ENCODE data around the gene TSPAN9.
A peak's percentile ranks its signal among the peaks of the same experiment; 100 is the strongest.

TSPAN9 gene

GRCh38 chr12:3295646-3296408, 218.6 kb downstream of the TSPAN9 start:
- peaks cover 15% of the 10 kb centered on the region for H3K27me3 Mint-ChIP-seq
- ATAC-seq (ENCODE audit: low read depth) (no peak), DNase-seq (ENCODE audit: low spot score in 2 of 2) (no peak)
- no peak overlapping the region for H3K27ac Mint-ChIP-seq
- H3K4me1 Mint-ChIP-seq, result peaks cover 12% of the 10 kb centered on the region
- H3K9me3 Mint-ChIP-seq, result no peaks in the 10 kb centered on the region
- H3K4me3 Mint-ChIP-seq, result no peak overlapping the region
- no peaks in the 10 kb centered on the region for H3K36me3 Mint-ChIP-seq

DNA sequence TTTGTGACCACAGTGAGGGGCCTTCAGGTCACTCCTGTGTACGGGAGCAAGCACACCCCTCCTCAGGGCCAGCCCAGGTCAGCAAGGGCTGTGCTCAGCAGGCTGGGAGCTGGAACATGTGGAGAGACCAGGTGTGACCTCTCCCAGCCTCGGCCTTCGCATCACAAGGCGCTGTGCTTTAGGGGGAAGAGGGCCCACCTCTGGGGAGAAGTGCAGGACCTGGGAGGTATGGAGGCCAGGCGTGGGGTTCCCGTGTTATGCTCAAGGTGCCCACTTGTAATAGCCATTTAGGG, 219.2 kb downstream of the TSPAN9 start:
- no peak for DNase-seq (ENCODE audit: low spot score in 2 of 2)
- no peaks in the 10 kb centered on the region for H3K36me3 Mint-ChIP-seq
- peaks cover 12% of the 10 kb centered on the region for H3K4me1 Mint-ChIP-seq
- H3K27me3 Mint-ChIP-seq, result peaks cover 15% of the 10 kb centered on the region
- no peak overlapping the region for H3K27ac Mint-ChIP-seq
- H3K9me3 Mint-ChIP-seq, result no peaks in the 10 kb centered on the region
- no peak overlapping the region for H3K4me3 Mint-ChIP-seq
- no peak for ATAC-seq (ENCODE audit: low read depth)

GRCh38 chr12:3298603-3299002, 221.4 kb downstream of the TSPAN9 start:
- H3K27ac Mint-ChIP-seq, result no peak overlapping the region
- no peaks in the 10 kb centered on the region for H3K36me3 Mint-ChIP-seq
- H3K27me3 Mint-ChIP-seq, result peaks cover 11% of the 10 kb centered on the region
- no peaks in the 10 kb centered on the region for H3K9me3 Mint-ChIP-seq
- ATAC-seq (ENCODE audit: low read depth) (no peak), DNase-seq (ENCODE audit: low spot score in 2 of 2) (no peak)
- H3K4me1 Mint-ChIP-seq, result peaks cover 12% of the 10 kb centered on the region
- no peak overlapping the region for H3K4me3 Mint-ChIP-seq

DNA sequence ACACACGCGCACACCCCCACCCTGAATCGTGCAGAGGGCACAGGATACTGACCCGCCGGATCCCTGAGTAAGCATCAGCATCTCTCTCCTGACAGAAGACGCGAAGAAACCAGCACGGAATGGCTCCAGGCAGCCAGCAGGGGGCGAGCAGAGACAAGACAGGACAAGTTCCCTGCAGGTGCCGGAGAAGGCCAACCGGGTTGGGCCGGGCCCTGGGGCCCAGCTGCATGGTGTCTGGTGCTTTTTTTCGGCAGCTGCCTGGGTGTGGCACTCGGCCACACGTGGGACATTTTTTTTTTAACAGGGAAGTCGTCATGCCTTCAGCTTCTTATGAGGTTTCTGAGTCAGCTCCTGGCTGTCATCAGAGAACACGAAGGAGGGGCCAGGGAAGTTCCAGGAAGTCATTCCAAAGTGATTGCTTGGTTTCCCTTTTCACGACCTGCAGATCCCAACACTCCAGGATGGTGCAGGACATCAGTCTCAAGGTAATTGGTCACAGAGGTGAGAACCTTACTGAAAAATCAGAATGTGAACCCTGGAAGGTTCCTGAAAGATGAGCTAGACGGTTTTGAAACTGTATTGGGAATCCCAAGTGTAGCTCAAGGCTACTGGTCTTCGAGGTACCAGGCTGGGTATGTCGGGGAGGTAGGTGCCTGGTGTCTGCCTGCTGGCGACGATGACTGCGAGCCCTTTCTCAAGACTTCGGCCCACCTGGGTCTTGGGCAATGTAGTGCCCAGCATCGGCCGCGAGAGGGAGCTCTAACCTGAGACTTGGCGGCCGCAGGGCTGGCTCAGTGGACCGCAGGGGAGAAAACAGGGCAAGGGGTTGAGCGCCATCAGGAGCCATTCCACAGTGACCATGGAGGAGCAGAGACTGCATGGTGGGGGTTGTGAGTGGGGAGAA, 223.0 kb downstream of the TSPAN9 start:
- H3K36me3 Mint-ChIP-seq, result no peaks in the 10 kb centered on the region
- H3K9me3 Mint-ChIP-seq, result no peaks in the 10 kb centered on the region
- H3K4me3 Mint-ChIP-seq, result peak overlapping the region; percentile 70
- peaks cover 15% of the 10 kb centered on the region for H3K27me3 Mint-ChIP-seq
- ATAC-seq (ENCODE audit: low read depth), result peak; percentile 97
- DNase-seq (ENCODE audit: low spot score in 2 of 2), result peak; percentile 85
- H3K27ac Mint-ChIP-seq, result peak overlapping the region; percentile 89
- peaks cover 12% of the 10 kb centered on the region for H3K4me1 Mint-ChIP-seq

- DNase-seq (ENCODE audit: low spot score in 2 of 2) (no peak), ATAC-seq (ENCODE audit: low read depth) (no peak)
- Mint-ChIP-seq H3K9me3 (no peaks in the 10 kb centered on the region), H3K27ac (peak overlapping the region; percentile 89), H3K4me3 (no peak overlapping the region), H3K4me1 (peaks cover 12% of the 10 kb centered on the region), H3K27me3 (peaks cover 15% of the 10 kb centered on the region), H3K36me3 (no peaks in the 10 kb centered on the region)
These were observed 223.7 kb downstream of the TSPAN9 start for GRCh38 chr12:3300833-3301401.

DNA sequence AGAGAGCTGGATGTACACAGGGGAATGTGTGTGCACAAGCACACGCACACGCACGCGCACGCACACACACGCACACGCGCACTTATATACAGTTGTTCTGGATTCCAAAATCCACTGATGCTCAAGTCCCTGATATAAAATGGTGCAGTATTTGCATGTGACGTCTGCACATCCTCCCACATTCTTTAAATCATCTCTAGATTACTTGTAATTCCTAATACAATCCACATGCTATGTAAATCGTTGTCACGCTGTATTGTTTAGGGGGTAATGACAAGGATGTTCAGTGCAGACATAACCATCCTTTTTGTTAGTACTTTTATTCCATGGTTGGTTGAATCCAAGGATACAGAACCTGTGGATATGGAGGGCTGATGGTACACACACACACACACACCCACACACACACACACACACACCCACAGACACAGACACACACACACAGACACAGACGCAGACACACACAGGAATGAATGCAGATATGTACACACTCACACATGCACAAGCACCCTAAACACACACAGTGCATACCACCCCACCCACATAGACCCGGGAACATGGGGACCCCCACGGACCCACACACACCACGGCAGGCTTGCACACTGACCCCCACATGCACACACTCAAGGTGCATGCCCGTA, 225.3 kb downstream of the TSPAN9 start:
- ATAC-seq (ENCODE audit: low read depth), result no peak
- peaks cover 14% of the 10 kb centered on the region for H3K27me3 Mint-ChIP-seq
- H3K27ac Mint-ChIP-seq, result no peak overlapping the region
- no peaks in the 10 kb centered on the region for H3K36me3 Mint-ChIP-seq
- H3K9me3 Mint-ChIP-seq, result no peaks in the 10 kb centered on the region
- DNase-seq (ENCODE audit: low spot score in 2 of 2), result no peak
- no peak overlapping the region for H3K4me3 Mint-ChIP-seq
- H3K4me1 Mint-ChIP-seq, result peaks cover 12% of the 10 kb centered on the region

- H3K27me3 Mint-ChIP-seq, result peaks cover 19% of the 10 kb centered on the region
- DNase-seq (ENCODE audit: low spot score in 2 of 2) (no peak), ATAC-seq (ENCODE audit: low read depth) (no peak)
- no peak overlapping the region for H3K4me3 Mint-ChIP-seq
- no peaks in the 10 kb centered on the region for H3K36me3 Mint-ChIP-seq
- no peak overlapping the region for H3K27ac Mint-ChIP-seq
- peaks cover 12% of the 10 kb centered on the region for H3K4me1 Mint-ChIP-seq
- no peaks in the 10 kb centered on the region for H3K9me3 Mint-ChIP-seq
These were observed 226.4 kb downstream of the TSPAN9 start for GRCh38 chr12:3303410-3304136.

DNA sequence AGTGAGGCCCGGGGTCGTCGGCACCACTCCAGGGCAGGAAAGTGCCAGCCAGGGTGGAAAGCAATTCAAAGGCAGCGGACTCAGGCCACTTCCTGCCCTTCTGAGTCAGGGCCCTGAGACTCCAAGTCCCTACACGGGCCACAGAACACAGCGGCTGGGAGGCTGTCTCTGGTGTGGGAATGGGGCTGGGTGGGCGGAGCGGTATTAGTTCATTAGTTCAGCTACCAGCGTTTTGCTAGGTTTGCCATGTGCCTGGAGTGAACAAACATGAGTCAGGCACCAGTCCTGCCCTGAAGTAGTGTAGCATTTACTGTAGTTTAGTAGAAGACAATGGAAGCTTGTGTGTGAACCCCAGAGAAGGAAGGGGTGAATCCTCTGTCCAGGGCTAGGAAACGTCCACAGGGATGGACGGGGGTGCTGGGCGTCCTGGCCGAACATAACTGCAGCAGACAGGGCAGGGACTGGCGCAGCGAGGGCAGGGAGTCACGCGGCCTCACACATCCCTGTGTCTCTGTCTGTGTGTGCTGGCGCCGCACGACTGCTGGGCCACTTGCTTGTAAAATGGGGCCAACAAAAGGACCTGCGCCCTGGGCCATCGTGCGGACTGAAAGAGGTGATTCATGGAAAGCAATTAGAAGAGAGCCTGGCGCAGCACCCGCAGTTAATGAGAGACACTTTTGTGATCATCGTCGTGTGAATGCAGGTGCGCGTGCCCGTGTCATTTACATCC, 227.4 kb downstream of the TSPAN9 start:
- H3K4me3 Mint-ChIP-seq, result no peak overlapping the region
- ATAC-seq (ENCODE audit: low read depth) (no peak), DNase-seq (ENCODE audit: low spot score in 2 of 2) (no peak)
- H3K4me1 Mint-ChIP-seq, result peaks cover 10% of the 10 kb centered on the region
- H3K9me3 Mint-ChIP-seq, result no peaks in the 10 kb centered on the region
- no peak overlapping the region for H3K27ac Mint-ChIP-seq
- no peaks in the 10 kb centered on the region for H3K36me3 Mint-ChIP-seq
- peaks cover 18% of the 10 kb centered on the region for H3K27me3 Mint-ChIP-seq

GRCh38 chr12:3305464-3305863, 228.3 kb downstream of the TSPAN9 start:
- Mint-ChIP-seq H3K27me3 (peaks cover 18% of the 10 kb centered on the region), H3K4me1 (peaks cover 2% of the 10 kb centered on the region), H3K9me3 (no peaks in the 10 kb centered on the region), H3K4me3 (no peak overlapping the region), H3K27ac (no peak overlapping the region), H3K36me3 (no peaks in the 10 kb centered on the region)
- no peak for DNase-seq (ENCODE audit: low spot score in 2 of 2)
- ATAC-seq (ENCODE audit: low read depth), result no peak

- H3K4me1 Mint-ChIP-seq, result no peaks in the 10 kb centered on the region
- no peak overlapping the region for H3K27ac Mint-ChIP-seq
- ATAC-seq (ENCODE audit: low read depth) (no peak), DNase-seq (ENCODE audit: low spot score in 2 of 2) (no peak)
- H3K9me3 Mint-ChIP-seq, result no peaks in the 10 kb centered on the region
- H3K27me3 Mint-ChIP-seq, result peaks cover 18% of the 10 kb centered on the region
- H3K4me3 Mint-ChIP-seq, result no peak overlapping the region
- no peaks in the 10 kb centered on the region for H3K36me3 Mint-ChIP-seq
These were observed 228.9 kb downstream of the TSPAN9 start for GRCh38 chr12:3305904-3306619.

DNA sequence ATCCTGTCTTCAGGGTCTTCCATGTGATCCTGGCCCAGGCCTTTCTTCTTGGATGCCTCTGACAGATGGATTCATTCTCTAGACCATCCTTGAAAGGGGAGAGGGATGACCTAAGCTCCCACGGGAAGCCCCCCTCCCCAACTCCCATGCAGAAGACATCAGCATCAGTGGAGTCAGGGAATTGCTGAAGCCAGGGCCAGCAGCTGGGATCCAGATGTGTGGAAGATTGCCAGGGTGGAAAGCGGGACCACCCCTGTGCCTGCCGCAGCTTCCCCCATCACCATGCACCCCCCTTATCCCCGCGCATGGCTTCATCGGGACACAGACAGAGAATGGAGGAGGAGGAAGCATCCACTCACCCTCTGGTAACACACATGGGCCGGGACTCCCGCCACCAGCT, 230.2 kb downstream of the TSPAN9 start:
- H3K36me3 Mint-ChIP-seq, result no peaks in the 10 kb centered on the region
- peaks cover 23% of the 10 kb centered on the region for H3K27me3 Mint-ChIP-seq
- DNase-seq (ENCODE audit: low spot score in 2 of 2), result no peak
- no peaks in the 10 kb centered on the region for H3K9me3 Mint-ChIP-seq
- H3K4me3 Mint-ChIP-seq, result no peak overlapping the region
- no peaks in the 10 kb centered on the region for H3K4me1 Mint-ChIP-seq
- no peak for ATAC-seq (ENCODE audit: low read depth)
- H3K27ac Mint-ChIP-seq, result no peak overlapping the region

GRCh38 chr12:3308063-3308462, 230.9 kb downstream of the TSPAN9 start:
- H3K36me3 Mint-ChIP-seq, result no peaks in the 10 kb centered on the region
- no peak overlapping the region for H3K4me3 Mint-ChIP-seq
- H3K4me1 Mint-ChIP-seq, result no peaks in the 10 kb centered on the region
- no peaks in the 10 kb centered on the region for H3K9me3 Mint-ChIP-seq
- no peak overlapping the region for H3K27ac Mint-ChIP-seq
- DNase-seq (ENCODE audit: low spot score in 2 of 2), result no peak
- peaks cover 20% of the 10 kb centered on the region for H3K27me3 Mint-ChIP-seq
- ATAC-seq (ENCODE audit: low read depth), result no peak

DNA sequence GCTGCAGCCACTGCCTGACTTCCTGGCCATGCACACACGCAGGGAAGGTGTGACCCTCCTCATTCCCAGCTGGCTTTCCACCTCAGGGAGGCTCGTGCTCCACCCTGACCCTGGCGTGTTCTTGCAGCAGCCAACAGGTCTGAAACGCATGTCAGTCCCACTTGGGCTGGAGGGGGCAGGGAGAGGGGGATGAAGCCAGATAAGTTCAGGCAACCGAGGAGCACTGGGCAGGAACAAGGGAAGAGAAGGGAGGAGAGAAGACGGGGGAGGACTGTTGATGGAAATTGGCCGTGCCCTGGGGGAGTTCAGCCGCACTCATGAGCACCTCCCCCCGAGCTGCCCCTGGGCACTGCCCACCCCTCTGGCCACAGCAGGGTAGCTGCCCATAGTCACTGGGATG, 231.4 kb downstream of the TSPAN9 start:
- no peaks in the 10 kb centered on the region for H3K4me1 Mint-ChIP-seq
- DNase-seq (ENCODE audit: low spot score in 2 of 2) (no peak), ATAC-seq (ENCODE audit: low read depth) (no peak)
- H3K27ac Mint-ChIP-seq, result no peak overlapping the region
- H3K27me3 Mint-ChIP-seq, result peaks cover 22% of the 10 kb centered on the region
- no peaks in the 10 kb centered on the region for H3K9me3 Mint-ChIP-seq
- H3K4me3 Mint-ChIP-seq, result no peak overlapping the region
- no peaks in the 10 kb centered on the region for H3K36me3 Mint-ChIP-seq
